ENCODE results near the gene CELSR1.
A peak's percentile ranks its signal among the peaks of the same experiment; 100 is the strongest.

The CELSR1 gene

GRCh38 chr22:46537225-46537945 is at the start of gene CELSR1:
Gene CELSR1 (minus strand): TSS chr22:46537620. CDS start chr22:46537170, 450 bp downstream.
- no peak for DNase-seq (ENCODE audit: low read depth)

GRCh38 chr22:46587061-46587460 is 49.6 kb upstream of the CELSR1 start:
- no peak for DNase-seq (ENCODE audit: low read depth)

- DNase-seq (ENCODE audit: low read depth) = no peak
Measured at GRCh38 chr22:46586531-46587011, 49.2 kb upstream of the CELSR1 start.

GRCh38 chr22:46586123-46586519 is 48.7 kb upstream of the CELSR1 start:
- no peak for DNase-seq (ENCODE audit: low read depth)

- DNase-seq (ENCODE audit: low read depth) = no peak
Measured at GRCh38 chr22:46585340-46586122, 48.1 kb upstream of the CELSR1 start.

GRCh38 chr22:46584081-46584921 is 46.9 kb upstream of the CELSR1 start:
- no peak for DNase-seq (ENCODE audit: low read depth)

GRCh38 chr22:46583571-46583970 is 46.2 kb upstream of the CELSR1 start:
- DNase-seq (ENCODE audit: low read depth) = no peak

GRCh38 chr22:46582281-46582933 is 45.0 kb upstream of the CELSR1 start:
- no peak for DNase-seq (ENCODE audit: low read depth)

- no peak for DNase-seq (ENCODE audit: low read depth)
Measured at GRCh38 chr22:46581538-46582244, 44.3 kb upstream of the CELSR1 start.

- DNase-seq (ENCODE audit: low read depth) = no peak
Measured at GRCh38 chr22:46580940-46581537, 43.6 kb upstream of the CELSR1 start.

- DNase-seq (ENCODE audit: low read depth) = no peak
Measured at GRCh38 chr22:46579751-46580449, 42.5 kb upstream of the CELSR1 start.

GRCh38 chr22:46578824-46579561 is 41.6 kb upstream of the CELSR1 start:
- no peak for DNase-seq (ENCODE audit: low read depth)

- DNase-seq (ENCODE audit: low read depth) = no peak
Measured at GRCh38 chr22:46578251-46578823, 40.9 kb upstream of the CELSR1 start.

- DNase-seq (ENCODE audit: low read depth) = no peak
Measured at GRCh38 chr22:46577368-46578249, 40.2 kb upstream of the CELSR1 start.

GRCh38 chr22:46576556-46577367 is 39.3 kb upstream of the CELSR1 start:
- DNase-seq (ENCODE audit: low read depth) = peak; percentile 37

- DNase-seq (ENCODE audit: low read depth) = no peak
Measured at GRCh38 chr22:46575911-46576555, 38.6 kb upstream of the CELSR1 start.

All from activated gamma-delta T cell treated with anti-CD3 and anti-CD28 coated beads, Interleukin-2, amount 50 U/mL, for 16 hours (primary cell).